GM19397 (cell line): ENCODE measurements around the gene ARMC7.
"Not testable (repeated sequence)": the region's sequence is repeated elsewhere in the genome, so short reads cannot be mapped to it uniquely, and the experiment has no call there.

ENCODE experiments used
- ATAC-seq: cut with Tn5 transposase; IDR thresholded peaks from one replicate; pipeline ENCODE4 v1.9.1; 2021; ENCODE audit warnings: mild to moderate bottlenecking, moderate library complexity; ENCODE audit not compliant: unreplicated experiment

Gene ARMC7

DNA sequence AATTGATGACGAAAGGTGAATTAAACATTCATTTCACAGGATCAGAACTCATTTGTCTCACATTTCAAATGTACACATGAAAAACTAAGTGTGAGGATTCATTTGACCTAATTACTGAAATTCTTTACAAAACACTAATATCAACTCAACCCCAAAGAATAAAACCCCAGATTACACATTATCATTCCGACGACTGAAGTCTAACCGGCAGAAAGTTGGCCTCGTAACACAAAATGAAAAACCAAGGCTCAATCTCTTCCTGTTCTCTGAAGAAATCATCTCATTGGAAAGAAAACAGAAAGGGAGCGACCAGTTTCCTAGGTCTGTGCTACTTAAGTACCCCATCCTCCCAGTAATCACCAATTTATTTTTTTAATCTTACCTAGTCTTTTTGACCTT lies 42.8 kb downstream of the ARMC7 start:
- ATAC-seq: no peak

DNA sequence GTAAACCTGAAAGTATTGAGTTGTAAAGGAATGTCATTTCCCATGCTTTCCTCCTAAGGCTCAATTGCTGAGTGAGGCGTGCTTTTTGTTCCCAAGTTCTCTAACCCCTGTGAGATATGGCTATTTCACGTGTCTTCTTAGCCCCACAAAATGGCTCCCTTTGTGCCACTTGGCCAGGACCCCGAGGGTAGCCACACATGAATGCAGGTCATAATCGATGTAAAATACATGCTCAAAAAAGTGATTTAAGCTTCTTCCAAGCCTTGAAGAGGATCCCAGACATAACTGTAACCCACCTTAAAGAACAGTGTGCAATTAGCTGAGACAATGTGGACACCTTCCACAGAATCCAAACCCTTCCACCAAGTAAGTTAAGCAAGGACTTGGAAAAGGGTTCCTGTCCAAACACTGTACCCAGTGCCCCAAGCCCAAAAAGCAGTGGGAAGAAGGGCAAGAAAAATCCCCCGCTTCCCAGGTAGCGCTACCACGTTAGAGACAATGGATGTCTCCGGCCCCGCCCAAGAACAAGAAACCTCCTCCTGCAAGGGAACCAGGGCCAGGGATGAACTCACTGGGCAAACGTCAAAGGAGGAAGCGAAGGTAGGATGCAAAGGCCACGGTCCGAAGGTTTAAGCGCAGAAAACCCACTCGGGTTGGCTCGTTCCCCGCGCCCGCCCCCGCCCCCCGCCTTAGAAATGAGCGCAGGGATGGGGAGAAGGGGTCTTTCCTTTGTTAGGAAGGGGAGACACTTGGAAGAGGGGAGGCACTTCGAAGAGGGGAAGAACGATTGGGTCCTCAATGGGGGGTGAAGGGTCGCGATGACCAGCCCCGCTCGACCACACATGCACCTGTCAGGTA lies 43.4 kb downstream of the ARMC7 start:
- no peak for ATAC-seq

DNA sequence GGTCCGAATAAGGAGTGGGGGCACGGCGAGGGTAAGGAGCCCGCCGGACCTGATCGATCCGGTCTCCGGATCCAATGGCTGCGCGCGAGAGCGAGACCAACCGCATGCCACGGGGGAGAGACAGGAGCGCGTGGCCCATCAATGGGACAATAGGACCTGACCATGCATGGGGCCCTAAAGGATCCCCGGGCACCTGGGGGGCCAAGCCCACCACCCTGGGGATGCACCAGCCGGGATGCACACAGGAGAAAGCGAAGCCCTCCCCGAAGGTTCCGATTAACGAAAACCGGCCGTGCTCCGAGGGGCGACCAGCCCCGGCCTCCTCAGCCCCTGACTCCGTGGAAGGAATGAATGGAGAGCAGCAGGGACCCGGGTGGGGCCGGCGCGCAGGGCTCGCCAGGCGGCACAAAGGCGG lies 44.0 kb downstream of the ARMC7 start:
- peak; percentile 16 for ATAC-seq

DNA sequence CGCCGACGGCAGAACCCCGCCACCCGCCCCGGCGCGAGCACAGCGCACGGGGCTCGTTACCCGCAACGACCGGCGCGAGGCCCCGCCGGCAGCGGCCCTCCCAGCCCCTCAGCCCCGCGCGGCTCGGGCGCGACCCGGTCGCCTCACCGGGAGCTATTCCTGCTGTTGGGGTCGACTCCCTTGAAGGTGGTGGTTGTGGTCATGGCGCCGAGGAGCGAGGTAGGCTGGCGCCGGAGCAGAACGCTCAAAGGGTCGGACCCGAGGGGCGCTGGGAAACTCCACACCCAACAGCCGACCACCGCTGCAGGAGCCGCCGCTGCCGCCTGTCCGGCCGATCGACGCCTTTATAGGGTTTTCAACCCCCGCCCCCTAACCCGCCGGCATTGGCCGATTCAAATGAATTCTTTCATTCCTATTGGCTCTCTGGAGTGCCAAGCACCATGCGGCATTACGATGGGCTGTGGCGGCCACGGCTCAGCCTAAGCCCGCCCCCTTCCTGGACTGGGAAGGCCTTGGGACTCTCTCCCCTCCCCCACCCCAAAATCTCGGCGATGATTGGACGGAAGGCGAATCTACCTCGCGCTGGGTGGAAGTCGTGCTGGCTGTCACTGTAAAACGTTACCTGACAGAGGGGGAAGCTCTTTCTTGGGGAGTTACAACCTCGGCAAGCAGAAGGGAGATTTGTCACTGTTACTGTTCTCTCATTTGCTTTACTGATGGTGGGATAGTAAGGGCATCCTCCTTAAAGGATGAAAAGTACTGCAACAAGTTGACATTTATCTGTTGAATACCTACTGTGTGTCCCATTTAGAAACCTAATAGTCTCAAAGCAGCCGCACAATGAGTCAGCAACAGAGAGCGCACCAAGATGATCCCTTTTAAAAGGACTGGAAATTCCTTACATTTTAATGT lies 44.7 kb downstream of the ARMC7 start, which contains the start of gene JPT1:
Gene JPT1, minus strand, starts transcription at position 318 of the 912 bp plus-strand sequence. Its CDS starts 115 bp downstream, at position 203.
- peak; percentile 90 for ATAC-seq

DNA sequence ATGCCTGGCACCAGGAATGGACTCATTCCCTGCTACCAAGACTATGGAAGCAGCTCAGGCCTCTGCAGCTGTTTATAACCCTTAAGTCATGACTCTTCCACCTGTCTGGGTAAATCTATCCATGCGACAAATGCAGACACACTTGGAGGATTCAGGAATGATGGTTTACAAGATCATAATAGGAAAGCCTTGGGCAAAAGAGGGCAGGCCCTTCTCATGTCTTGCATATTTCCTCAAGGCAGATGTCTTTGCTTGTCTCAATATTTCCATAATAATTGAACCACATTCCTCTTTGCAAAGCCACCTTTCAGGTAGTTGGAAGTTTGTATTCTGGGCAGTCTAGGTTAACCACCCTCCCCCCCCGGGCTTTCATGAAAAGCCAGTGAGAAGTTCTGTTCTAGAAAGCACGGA lies 45.4 kb downstream of the ARMC7 start:
- ATAC-seq: no peak

DNA sequence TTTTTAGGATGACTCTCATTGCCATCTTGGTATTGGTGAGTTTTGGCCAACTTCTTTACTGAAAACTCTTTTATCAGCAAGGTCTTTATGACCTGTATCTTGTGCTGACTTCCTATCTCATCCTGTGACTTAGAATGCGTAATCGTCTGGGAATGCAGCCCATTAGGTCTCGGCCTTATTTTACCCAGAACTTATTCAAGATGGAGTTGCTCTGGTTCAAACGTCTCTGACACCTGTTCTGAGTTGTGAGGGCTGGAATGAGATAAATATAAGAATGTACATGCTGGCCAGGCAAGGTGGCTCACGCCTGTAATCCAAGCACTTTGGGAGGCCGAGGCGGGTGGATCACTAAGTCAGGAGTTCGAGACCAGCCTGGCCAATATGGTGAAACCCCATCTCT lies 48.7 kb downstream of the ARMC7 start:
- ATAC-seq: not testable (repeated sequence)

DNA sequence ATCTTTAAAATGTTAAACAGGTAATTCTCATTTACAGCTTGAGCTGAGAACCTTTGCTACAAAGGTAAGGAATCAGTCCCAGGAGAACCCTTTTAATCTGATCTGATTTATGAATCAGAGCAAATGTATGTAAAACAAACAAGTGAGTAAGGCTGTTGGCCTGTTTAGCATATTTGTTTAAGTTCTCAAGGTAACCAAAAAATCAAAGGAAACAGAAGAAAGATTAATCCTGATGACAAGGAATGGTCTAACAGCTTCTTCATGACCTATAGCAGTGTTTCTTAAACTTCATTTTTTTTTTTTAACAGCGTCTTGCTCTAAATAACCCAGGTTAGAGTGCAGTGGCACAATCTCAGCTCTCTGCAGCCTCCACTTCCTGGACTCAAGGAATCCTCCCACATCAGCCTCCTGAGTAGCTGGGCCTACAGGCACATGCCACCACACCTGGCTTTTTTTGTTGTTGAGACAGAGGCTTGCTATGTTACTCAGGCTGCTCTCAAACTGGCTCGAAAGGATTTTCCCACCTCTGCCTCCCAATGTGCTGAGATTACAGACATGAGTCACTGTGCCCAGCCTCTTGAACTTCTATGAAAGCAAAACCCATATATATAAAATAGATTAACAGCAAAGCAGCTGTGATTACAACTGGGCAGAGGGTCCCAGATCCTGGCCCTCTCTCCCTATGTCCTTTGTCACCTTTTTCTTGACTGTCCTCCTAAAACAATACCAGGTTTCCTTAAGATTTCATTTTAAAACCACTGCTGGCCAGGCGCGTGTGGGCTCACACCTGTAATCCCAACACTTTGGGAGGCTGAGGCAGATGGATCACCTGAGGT lies 49.6 kb downstream of the ARMC7 start:
- ATAC-seq: no peak

DNA sequence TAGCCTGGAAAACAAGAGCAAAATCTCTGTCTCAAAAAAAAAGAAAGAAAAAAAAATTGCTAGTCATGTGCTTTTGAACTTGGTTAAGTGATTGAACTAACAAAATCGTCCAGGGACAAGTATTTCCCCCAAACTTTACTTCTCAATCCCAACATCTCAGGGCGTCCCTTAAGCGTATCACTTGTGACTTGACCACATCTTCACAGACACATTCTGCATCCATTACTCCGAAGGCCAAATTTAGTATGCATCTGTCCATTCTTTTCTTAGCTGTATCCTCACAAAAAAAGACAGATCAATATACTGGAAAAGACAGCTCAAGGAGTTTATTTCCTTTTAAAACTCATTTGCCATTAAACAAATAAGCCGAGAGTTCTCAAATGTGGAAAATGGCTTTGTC lies 50.4 kb downstream of the ARMC7 start:
- ATAC-seq: no peak

DNA sequence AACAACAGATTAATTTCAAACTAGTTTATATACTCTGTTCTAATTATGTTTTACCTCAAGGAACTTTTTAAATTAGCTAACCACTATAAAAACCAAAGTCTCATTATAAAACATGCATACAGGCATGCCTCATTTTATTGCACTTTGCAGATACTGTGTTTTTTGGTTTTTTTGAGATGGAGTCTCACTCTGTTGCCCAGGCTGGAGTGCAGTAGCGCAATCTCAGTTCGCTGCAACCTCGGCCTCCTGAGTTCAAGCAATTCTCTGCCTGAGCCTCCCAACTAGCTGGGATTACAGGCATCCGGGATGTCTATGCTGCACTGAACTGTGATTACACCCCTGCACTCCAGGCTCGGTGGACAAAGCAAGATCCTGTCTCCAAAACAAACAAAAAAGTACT lies 53.3 kb downstream of the ARMC7 start:
- no peak for ATAC-seq

DNA sequence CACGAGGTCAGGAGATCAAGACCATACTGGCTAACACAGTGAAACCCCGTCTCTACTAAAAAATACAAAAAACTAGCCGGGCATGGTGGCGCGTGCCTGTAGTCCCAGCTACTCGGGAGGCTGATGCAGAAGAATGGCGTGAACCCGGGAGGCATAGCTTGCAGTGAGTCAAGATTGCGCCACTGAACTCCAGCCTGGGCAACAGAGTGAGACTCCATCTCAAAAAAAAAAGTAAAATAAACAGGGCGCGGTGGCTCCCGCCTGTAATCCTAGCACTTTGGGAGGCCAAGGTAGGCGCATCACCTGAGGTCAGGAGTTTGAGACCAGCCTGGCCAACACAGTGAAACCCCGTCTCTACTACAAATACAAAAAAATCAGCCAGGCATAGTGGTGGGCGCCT lies 54.8 kb downstream of the ARMC7 start:
- ATAC-seq: not testable (repeated sequence)

DNA sequence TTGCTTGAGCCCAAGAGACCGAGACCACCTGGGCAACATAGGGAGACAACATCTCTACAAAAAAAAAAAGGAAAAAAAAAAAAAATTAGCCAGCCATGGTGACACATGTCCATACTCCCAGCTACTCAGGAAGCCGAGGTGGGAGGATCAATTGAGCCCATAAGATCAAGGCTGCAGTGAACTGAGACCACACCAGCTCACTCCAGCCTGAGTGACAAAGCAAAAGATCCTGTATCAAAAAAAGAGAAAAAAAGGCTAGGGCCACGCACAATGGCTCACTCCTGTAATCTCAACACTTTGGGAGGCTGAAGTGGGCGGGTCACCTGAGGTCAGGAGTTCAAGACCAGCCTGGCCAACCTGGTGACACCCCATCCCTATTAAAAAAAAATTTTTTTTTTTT lies 59.2 kb downstream of the ARMC7 start:
- no peak for ATAC-seq

DNA sequence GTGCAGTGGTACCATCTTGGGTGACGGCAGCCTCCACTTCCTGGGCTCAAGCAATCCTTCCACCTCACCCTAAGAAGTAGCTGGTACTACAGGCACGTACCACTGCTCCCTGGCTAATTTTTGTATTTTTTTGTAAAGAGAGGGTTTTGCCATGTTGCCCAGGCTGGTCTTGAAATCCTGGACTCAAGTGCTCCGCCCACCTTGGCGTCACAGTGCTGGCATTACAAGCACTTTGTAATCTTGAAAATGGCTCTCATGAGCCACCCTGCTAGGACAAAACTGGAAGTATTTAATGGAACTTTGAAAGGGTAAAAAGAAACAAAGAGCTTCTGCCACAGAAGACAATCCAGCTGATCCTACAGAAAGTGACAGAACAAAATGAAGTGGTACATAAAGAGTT lies 63.8 kb downstream of the ARMC7 start:
- ATAC-seq: no peak

DNA sequence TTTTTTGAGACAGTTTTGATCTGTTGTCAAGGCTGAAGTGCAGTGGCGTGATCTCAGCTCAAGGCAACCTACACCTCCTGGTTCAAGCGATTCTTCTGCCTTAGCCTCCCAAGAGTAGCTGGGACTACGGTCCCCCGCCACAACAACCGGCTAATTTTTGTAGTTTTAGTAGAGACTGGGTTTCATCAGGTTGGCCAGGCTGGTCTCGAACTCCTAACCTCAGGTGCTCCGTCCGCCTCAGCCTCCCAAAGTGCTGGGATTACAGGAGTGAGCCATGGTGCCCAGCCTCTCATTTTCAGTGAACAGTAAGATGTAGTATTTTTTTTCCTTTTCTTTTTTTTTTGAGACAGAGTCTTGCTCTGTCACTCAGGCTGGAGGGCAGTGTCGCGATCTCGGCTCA lies 65.2 kb downstream of the ARMC7 start:
- no peak for ATAC-seq

DNA sequence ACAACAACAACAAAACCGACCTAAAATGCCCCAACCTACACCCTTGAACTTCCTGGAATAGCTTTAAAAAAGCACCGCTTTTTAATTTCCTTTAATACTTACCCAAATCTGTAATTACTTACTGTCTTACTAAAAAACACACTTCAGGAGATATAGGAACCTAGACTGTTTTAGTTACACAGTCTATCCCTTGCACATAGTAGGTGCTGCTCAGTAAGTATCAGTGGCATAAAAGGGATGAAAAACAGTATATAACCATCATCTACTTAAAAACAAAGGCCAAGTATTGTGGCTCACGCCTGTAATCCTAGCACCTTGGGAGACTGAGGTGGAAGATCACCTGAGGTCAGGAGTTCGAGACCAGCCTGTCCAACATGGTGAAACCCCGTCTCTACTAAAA lies 66.9 kb downstream of the ARMC7 start:
- ATAC-seq: no peak

DNA sequence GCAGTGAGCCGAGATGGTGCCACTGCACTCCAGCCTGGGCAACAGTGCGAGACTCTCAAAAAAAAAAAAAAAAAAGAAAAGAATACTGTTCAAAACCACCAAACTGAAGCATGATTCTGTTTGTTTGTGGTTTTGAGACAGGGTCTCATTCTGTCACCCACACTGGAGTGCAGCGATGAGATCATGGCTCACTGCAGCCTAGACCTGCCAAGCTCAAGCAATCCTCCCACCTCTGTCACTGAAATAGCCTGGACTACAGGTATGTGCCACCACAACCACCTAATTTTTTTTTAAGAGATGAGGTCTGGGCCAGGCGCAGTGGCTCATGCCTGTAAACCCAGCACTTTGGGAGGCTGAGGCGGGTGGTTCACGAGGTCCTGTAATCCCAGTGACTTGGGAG lies 68.7 kb downstream of the ARMC7 start:
- ATAC-seq: no peak
